ENCODE data around the gene SEMA5B.

- TF ChIP-seq EZH2 (IDR thresholded peaks at IDR 0.05; ENCODE audit: low read depth): no peak
- TF ChIP-seq, protein P1, sequence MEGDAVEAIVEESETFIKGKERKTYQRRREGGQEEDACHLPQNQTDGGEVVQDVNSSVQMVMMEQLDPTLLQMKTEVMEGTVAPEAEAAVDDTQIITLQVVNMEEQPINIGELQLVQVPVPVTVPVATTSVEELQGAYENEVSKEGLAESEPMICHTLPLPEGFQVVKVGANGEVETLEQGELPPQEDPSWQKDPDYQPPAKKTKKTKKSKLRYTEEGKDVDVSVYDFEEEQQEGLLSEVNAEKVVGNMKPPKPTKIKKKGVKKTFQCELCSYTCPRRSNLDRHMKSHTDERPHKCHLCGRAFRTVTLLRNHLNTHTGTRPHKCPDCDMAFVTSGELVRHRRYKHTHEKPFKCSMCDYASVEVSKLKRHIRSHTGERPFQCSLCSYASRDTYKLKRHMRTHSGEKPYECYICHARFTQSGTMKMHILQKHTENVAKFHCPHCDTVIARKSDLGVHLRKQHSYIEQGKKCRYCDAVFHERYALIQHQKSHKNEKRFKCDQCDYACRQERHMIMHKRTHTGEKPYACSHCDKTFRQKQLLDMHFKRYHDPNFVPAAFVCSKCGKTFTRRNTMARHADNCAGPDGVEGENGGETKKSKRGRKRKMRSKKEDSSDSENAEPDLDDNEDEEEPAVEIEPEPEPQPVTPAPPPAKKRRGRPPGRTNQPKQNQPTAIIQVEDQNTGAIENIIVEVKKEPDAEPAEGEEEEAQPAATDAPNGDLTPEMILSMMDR (conservative IDR thresholded peaks at IDR 0.05): no peak
These were observed 159.2 kb downstream of the SEMA5B start for GRCh38 chr3:122868322-122868721.

All from PC-9 (cell line).